Measurements from ENCODE around the gene GAS1. TPM values are rescaled to one million over a fixed set of nuclear protein-coding genes. Genes with fewer than 3 reads are reported as not detected.

Gene GAS1
- total and polyA plus RNA-seq, 2 of the 8 experiments (the other 6 are each of a cell fraction or from before 2014, with no cell fraction given), result 2.8 to 5.7 TPM

GRCh38 chr9:86962692-86963091 lies 15.4 kb upstream of the GAS1 start (continued):
- TF ChIP-seq CHD7 (IDR thresholded peaks at IDR 0.05; ENCODE audit: insufficient replicate concordance, low read length) (no peak), JUND (IDR thresholded peaks at IDR 0.05; ENCODE audit: low read length) (no peak), GTF2F1 (IDR thresholded peaks at IDR 0.05; ENCODE audit: borderline replicate concordance, low read depth, low read length) (no peak), RFX5 (IDR thresholded peaks at IDR 0.05; ENCODE audit: borderline replicate concordance, low read depth, low read length) (no peak), E2F6 (IDR thresholded peaks at IDR 0.05) (no peak), USF2 (IDR thresholded peaks at IDR 0.05; ENCODE audit: low read length) (no peak), RXRA (IDR thresholded peaks at IDR 0.05; ENCODE audit: insufficient read depth, low read depth, low read length) (no peak), EZH2 (IDR thresholded peaks at IDR 0.05; ENCODE audit: low read depth, low read length, severe bottlenecking) (no peak), SUZ12 (IDR thresholded peaks at IDR 0.05; ENCODE audit: low read length) (no peak), NRF1 (IDR thresholded peaks at IDR 0.05; ENCODE audit: low read depth, low read length) (no peak)
